T-helper 9 cell (primary cell): ENCODE data around the gene TSPO.

ENCODE experiments used
- DNase-seq: peaks from one replicate; pipeline ENCODE4 v3.0.0-alpha.2; 2020

The TSPO gene

DNA sequence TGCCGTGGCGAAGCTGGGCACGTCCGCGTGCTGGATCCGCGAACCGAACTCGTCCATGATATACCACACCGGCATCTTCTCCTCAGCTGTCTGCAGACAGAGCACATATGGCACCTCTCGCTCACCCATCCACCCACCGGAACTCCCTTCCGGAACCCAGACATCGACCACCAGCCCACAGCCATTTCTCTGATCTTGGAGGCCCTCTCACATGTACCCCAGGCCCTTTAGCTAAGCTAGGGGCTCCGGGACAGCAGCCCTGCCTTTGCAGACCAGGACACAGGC is 28.5 kb downstream of the TSPO start:
- DNase-seq = no peak

DNA sequence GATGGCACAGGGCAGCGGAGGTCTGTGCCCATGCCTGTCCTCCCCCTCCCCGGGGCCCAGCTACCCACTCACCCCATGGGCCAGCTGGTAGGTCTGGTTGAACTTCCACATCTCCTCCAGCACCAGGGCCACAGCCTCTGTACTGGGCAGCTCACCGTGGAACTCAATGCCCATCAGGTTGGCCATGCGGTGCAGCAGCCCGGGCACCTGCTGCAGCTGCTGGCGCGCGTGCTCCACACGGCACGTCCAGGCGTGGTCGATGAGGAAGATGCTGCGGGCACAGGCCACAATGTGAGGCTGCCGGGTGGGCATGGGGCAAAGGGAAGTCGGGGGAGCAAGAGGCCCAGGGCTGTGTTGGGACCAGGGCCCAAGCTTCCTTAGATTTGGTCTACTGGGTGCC is 29.3 kb downstream of the TSPO start:
- DNase-seq = no peak

- no peak for DNase-seq
These were observed 30.1 kb downstream of the TSPO start for GRCh38 chr22:43181321-43182076.

GRCh38 chr22:43182118-43182517 is 30.8 kb downstream of the TSPO start:
- DNase-seq = no peak

DNA sequence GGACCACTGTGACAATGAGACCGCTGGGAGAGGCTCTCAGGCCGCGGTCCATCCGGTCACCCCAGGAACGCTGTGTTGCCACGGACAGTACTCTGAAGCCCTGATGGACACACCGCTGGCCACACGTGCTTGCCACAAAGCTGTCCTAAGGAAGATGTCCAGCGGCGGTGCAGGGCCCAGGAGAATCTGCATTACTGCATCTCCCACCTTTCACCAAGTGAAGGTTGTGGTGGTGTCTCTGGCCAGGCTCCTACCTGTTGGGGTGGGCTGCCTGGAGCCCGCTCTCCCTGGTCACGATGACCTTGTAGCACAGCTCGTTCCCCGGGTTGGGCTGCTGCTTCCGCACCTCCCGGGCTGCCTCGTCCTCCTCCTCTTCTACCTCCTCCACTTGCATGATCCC is 31.4 kb downstream of the TSPO start:
- DNase-seq = no peak

GRCh38 chr22:43183496-43184277 is 32.3 kb downstream of the TSPO start:
- DNase-seq = no peak

DNA sequence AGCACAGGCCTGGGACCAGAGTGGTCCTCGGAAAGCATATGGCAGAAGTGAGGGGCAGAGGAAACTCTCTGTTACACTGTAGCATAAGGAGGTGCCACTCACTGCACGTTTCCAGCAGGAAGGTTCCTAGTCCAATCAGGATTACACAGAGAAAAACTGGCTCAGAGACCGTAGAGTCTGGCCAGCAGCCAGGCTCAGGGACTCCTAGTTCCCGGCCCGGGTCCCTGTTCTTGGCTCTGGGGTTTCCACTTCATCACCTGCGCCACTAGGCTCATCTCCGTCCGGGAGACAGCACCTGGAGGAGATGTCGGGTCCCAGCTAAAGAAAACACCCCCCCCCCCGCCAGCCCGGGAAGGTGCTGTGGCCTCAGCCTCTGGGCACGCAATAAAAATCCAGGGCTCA is 34.5 kb downstream of the TSPO start:
- DNase-seq = no peak

DNA sequence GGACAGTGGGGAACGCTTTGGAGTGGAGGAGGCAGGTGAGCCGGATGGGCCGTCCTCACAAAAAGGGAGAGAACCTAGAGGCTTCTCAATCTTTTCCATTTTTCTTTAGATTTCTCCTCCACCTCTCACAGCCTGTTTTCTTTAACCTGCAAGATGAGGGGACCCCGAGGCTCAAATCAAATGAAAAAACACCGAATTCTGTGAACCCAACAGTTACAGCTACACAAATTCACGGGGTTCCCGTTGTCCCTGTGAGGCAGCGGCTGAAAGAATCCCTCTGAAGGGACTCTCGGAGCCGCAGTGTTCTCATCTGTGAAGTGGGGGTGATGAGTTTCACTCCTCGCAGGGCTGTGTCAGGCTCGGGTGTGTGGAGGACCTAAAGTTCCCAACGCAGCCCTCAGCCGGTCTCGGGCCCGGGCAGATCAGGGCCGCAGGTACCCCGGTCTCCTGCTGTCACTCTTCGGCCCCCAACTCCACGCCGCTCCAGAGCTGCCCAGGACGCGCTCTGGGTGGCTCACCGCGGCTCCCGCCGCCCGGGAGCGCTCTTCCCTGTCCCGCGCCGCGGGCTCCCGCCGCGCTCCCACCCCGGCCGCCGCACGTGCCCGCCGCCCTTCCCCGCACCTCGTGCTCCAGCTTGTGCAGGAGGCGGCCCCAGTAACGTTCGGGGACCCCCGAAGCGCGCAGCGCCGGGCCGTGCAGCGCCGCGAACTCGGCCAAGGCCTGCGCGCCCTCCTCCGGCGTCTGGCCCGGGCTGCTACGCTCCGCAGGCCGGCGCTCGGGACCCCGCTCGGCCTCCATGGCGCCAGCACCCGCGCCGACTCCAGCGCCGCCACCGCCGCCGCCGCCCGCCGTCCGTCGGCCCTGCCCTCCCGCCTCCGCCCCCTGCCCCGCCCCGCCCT is 35.2 kb downstream of the TSPO start, which contains the start of gene TTLL12:
Gene TTLL12 (minus strand): TSS at position 863 of the 899 bp plus-strand sequence. CDS start 65 bp downstream, at position 798.
- peak; percentile 44 for DNase-seq

DNA sequence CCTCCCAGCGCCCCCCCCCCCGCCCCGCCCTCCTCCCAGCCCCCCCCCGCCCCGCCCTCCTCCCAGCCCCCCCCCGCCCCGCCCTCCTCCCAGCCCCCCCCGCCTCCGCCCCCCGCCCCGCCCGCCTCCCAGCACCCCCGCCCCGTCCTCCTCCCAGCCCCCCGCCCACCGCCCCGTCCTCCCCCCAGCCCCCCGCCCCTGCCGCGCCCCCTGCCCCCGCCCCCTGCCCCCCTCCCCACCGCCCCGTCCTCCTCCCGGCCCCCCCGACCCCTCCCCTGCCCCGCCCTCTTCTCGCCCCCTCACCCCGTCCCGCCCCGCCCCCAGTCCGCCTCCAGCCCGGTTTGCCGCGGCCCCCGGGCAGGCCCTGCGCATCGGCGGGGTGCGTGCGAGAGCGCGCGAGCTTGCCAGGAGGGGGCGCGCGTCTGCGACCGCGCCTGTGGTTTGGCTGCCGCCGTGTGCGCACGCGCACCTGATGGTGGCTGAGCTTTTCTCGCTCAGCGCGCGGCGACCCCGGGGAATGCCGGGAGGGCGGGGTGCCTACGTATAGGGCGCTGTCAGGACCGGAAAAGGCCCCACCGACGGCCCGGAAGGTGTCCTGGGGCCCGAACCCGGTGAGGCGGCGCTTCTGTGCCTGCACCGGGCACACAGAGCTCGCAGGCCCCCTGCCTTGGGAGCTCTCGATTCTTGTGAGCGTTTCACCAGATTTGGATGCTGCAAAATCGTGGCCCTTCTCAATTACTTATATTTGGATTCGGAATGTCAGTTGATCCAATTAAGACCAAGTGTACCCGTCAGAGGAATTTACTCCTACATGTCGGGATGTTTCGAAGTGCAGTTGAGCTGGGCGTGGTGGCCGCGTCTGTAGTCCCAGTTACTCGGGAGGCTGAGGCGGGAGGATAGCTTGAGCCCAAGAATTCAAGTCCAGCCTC is 36.1 kb downstream of the TSPO start:
- DNase-seq = peak; percentile 91

DNA sequence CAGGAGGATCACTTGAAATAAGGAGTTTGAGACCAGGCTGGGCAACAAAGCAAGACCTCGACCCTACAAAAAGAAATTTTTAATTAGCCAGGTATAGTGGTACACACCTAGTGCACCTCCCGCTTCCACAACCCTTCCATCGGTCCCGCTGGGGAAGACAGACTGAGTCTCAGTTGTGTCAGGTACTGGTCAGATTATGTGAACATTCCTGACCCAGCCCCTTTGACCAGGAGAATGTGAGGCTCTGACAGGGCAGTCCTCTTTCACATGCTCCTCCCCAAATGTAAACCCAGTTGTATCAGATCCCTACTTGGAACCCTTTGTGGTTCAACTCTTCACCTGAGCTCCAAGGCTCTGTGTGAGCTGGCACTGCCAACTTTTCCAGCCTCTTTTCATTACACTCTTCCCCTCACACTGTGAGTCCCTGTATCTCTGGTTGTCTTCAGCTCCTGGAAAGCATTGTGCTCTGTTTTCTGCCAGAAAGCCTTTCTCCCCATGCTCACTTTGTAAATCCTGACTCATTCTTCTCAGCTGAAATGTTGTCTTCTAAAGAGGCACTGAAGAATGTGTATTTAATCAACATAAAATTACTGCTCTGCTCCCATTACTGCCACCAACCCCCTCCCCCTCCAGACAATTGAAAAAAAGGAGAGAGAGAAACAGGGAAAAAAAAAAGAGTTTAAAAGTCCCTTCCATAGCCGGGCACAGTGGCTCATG is 37.6 kb downstream of the TSPO start:
- no peak for DNase-seq

- DNase-seq = no peak
These were observed 40.5 kb downstream of the TSPO start for GRCh38 chr22:43191831-43192230.

GRCh38 chr22:43197271-43197941 is 46.0 kb downstream of the TSPO start:
- no peak for DNase-seq

DNA sequence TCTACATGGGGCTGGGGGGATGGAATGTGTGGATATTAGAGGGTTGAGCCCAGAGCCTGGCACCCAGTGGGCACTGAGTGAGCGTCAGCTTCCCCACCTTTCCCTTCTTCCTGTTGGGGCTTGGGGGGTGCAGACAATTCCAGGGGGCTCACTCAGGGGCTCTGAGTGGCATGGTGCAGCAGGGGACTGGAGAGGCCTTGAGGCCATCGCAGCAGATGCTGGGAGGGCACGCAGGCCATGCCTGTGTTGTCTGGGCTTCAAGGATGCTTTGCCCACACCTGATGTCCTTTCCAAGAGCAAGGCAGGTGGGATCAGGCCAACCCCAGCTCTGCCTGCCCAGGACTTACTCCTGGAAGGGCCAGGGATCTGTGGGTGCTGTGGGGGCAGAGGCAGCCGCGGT is 46.8 kb downstream of the TSPO start:
- no peak for DNase-seq

GRCh38 chr22:43198936-43199335 is 47.6 kb downstream of the TSPO start:
- no peak for DNase-seq

DNA sequence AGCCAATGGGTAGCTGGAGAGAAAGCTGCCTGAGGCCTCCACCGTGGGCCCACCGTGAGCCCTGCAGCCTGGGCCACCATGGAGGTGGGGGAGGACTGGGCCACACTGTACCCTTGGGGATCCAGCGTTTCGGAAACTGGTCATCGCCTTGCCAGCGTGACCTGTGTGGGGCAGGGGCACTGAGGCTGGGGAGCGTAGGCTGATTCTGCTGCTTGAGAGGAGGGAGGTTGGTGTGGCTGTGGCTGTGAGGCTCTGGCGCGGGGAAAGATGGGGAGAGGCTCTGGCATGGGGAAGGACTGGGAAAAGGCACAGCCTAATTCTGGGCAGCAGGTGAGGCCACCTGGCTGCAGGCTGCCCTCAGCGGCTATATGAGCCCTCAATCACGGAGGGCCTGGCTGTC is 48.2 kb downstream of the TSPO start:
- no peak for DNase-seq

DNA sequence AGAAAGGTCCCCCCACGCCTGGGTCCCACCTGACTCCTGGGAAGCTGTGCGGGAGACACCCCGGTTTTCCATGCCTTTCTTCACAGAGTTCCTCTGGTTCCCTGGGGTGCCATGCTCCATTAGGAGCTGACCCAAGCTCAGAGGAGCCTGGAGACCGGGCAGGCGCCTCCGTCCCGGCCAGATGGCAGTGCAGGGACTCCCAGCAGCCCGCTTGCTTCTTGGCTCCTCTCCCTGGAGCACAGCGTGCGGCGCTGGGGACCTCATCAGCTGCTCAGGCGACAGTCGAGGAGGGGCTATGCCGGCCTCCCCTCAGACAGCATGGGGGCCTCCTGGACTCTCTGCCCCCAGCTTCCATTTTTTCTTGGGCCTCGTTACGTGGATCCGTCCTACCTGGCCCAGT is 48.7 kb downstream of the TSPO start:
- no peak for DNase-seq

DNA sequence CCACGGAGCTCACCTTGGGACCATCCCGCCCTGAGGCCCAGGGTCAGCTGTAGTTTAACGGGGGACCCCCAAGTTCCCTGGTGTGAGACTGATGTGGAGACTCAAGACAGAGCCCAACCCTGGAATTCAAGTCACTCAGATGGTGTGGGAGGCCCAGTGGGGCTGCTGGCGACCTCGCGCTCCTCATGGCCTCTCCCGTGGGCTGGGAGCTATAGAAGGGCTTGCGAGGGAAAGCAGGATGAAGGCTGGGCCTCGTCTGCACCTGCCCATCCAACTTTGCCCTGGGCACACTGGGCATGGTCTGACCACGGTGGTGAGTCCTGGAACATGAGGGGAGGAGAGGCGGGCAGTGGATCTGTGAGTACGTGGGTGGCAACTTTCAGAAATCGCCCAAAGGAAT is 49.2 kb downstream of the TSPO start:
- no peak for DNase-seq

- DNase-seq = no peak
These were observed 50.3 kb downstream of the TSPO start for GRCh38 chr22:43201486-43202219.

DNA sequence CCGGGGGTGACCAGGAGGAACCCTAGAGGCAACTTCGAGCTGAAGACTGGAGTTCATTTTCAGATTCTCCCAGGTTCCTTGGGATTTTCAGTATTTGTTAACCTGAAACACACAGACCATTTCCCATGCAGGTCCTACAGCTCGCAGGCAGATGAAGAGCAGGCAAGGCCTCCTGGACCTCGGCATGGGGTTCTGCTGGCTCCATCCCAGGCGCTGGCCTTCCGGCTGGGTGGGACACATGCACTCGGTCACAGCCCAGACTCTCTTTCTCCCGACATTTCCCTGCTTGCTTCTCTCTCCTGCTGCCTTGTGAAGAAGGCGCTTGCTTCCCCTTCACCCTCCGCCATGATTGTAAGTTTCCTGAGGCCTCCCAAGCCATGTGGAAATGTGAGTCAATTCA is 51.0 kb downstream of the TSPO start:
- no peak for DNase-seq

DNA sequence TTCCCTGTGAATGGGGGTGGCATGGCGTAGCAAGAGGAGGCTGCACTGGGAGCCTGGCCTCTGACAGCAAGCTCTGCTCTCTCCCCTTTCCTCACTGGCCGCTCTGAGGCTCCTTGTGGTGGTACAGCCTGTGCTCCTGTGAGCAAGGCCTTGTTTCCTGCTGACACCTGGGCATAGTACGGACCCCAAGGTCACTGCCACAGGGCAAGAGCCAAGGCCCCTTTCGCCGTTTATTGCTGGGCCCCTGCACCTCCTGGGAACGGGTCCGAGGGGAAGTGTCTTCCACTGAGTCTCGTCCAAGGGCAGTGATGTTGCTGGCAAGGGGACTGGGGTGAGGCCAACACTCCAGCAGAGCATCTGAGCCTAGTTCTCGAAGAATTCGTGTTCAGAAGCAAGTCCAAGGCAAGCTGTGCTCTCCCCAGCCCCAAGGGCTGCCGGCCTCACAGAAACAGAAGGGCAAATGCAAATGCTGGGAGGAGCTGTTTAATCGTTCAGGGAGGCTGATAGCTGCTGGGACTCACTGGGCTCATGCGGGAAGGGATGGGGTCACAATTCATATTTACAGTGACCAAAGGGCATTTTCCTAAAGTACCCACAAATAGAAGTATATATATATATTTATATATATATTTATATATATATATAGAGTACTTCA is 51.5 kb downstream of the TSPO start:
- DNase-seq = no peak
